ENCODE data around the gene LRRC1.
A peak's percentile ranks its signal among the peaks of the same experiment; 100 is the strongest.

Gene LRRC1

GRCh38 chr6:53847796-53848314 is 53.0 kb downstream of the LRRC1 start:
- DNase-seq (ENCODE audit: low spot score), result no peak

- no peak for DNase-seq (ENCODE audit: low spot score)
These were observed 55.7 kb downstream of the LRRC1 start for GRCh38 chr6:53850527-53850926.

GRCh38 chr6:53851561-53851960 is 56.8 kb downstream of the LRRC1 start:
- no peak for DNase-seq (ENCODE audit: low spot score)

GRCh38 chr6:53852805-53853204 is 58.0 kb downstream of the LRRC1 start:
- no peak for DNase-seq (ENCODE audit: low spot score)

DNA sequence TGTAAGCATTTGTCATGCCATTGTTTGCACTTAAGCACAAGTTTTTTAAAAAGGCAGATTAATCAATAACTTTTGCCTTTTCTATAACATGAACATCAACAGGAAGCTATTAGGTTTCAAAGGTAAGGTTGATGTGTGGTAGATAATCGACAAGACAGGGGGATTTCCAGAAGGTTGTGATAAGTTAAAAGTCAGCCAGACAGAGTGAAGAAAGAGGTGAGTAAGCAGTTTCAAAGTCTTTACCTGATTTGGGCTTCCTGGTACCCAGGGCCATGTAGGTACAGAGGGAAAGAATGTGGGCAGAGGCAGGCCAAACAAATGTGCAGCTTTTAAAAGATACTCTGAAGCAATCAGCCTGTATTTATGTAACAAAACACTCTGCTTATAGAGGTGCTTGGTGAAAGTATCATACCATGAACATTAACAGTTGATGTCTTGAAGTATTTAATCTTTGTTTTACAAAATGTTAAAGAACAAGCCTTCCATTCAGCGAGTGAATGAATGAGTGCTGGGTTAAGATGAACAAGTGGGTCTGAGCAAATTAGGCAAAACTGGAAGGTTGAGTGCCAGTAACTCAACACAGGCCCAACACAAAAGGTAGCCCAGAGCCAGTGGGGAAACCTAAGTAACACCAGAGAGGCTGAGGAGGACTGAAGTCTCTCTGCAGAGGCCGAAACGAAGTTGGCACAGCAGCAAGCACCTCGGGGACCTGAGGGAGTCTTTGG is 60.2 kb downstream of the LRRC1 start:
- DNase-seq (ENCODE audit: low spot score), result peak; percentile 30

- no peak for DNase-seq (ENCODE audit: low spot score)
These were observed 61.1 kb downstream of the LRRC1 start for GRCh38 chr6:53855940-53856339.

- DNase-seq (ENCODE audit: low spot score), result no peak
These were observed 62.7 kb downstream of the LRRC1 start for GRCh38 chr6:53857318-53858094.

DNA sequence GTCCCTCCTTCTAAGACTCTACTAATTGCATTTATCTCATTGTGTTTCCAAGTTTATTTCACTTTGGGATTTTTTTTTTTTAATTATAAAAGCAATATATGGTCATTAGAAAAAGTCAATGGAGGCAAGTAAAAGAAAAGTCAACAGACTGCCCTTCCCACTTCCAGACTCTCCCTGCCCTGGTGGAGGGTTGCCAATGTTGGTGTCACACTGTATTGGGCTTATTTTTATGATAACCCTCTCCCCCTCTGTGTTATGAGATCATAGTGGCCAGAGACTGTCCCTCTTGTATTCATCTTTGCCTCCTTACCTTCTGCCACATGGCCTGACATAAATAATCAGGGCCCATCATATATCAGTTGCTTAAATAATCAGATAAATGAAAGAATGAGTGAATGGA is 63.4 kb downstream of the LRRC1 start:
- DNase-seq (ENCODE audit: low spot score), result no peak

GRCh38 chr6:53858913-53859312 is 64.1 kb downstream of the LRRC1 start:
- no peak for DNase-seq (ENCODE audit: low spot score)

DNA sequence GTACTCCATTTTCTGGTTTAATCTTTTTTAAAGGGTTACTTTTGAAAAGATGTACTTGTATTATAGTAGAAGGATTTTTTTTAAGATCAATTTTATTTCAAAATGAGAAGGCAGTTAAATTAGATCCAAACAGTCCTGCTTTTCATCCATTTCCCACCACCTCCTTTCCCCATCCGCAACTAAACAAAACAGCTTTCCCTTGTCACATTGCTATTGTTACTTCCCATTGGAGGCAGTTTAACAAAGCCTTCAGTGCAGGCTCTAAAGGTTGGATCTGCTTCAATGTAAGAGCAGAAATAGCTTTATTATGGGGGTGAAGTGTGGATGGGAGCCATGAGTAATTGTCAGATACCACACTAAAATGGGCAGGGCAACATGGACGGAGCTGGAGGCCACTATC is 65.7 kb downstream of the LRRC1 start:
- DNase-seq (ENCODE audit: low spot score), result no peak

GRCh38 chr6:53861518-53861917 is 66.7 kb downstream of the LRRC1 start:
- DNase-seq (ENCODE audit: low spot score), result no peak

- DNase-seq (ENCODE audit: low spot score), result no peak
These were observed 68.1 kb downstream of the LRRC1 start for GRCh38 chr6:53862662-53863462.

- no peak for DNase-seq (ENCODE audit: low spot score)
These were observed 70.0 kb downstream of the LRRC1 start for GRCh38 chr6:53864781-53865180.

GRCh38 chr6:53866226-53866625 is 71.4 kb downstream of the LRRC1 start:
- DNase-seq (ENCODE audit: low spot score), result no peak

GRCh38 chr6:53868626-53869025 is 73.8 kb downstream of the LRRC1 start:
- DNase-seq (ENCODE audit: low spot score), result no peak

DNA sequence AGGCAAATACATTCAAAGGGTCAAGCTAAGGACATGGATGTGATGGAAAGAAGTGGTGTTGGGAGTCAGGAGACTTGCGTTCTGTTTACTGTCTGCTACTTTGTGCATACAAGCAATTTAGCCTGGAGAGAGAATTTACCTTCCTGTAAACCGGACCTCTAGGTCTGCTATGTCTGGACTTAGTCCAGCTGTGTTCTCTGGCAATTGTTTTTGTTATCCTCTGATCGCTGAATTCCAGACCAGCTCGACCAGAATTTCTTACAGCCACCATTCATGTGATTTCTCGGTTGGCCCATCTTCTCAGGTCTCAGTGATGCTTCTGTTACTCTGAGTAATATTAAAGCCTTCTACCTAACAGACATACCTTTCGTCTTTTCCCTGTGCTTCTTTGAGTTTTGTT is 75.2 kb downstream of the LRRC1 start:
- DNase-seq (ENCODE audit: low spot score), result no peak

- no peak for DNase-seq (ENCODE audit: low spot score)
These were observed 79.1 kb downstream of the LRRC1 start for GRCh38 chr6:53873922-53874321.

DNA sequence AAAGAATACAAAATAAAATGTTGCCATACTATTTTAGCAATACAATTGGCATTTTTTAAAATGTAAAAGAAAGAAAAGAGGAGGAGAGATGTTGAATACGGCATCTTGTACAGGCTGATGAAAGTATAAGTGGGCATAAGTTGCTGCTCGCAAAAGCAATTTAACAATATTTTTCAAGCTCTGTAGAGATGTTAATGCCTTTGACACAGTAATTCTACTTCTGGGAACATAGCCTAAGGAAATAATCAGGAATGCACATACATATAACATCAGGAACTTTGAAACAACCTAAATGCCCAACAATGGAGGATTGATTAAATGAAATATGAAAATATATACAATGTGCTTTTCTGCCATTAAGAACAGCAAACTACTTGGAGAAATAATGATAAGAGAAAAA is 80.2 kb downstream of the LRRC1 start:
- no peak for DNase-seq (ENCODE audit: low spot score)

DNA sequence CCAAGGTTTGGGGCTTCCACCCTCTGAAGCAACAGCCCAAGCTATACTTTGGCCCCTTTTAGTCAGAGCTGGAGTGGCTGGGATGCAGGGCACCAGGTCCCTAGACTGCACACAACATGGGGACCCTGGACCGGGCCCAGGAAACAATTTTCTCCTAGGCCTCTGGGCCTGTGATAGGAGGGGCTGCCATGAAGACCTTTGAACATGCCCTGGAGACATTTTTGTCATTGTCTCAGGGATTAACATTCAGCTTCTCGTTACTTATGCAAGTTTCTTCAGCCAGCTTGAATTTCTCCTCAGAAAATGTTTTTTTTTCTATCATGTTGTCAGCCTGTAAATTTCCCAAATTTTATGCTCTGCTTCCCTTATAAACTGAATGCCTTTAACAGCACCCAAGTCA is 82.3 kb downstream of the LRRC1 start:
- DNase-seq (ENCODE audit: low spot score), result no peak

- DNase-seq (ENCODE audit: low spot score), result no peak
These were observed 84.0 kb downstream of the LRRC1 start for GRCh38 chr6:53878808-53879207.

- DNase-seq (ENCODE audit: low spot score), result no peak
These were observed 84.8 kb downstream of the LRRC1 start for GRCh38 chr6:53879608-53880007.

DNA sequence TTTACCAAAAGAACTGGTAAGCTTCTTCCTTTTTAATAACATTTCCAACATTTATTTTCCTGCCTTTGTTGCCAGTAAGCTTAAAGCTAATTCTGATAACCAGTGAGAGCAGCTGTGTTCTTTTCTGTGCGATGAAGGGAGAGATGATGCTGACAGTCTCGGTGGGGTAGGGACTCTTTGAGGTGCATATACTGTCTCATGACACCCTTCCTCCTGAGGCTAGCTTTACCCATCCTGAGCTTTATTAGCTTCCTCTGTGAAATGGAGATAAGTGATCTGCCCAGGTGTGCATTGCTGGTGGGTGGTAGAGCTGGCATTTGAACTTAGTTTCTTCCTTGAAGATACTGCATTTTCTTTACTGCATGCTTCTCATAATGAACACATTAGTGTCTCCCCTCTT is 92.5 kb downstream of the LRRC1 start:
- no peak for DNase-seq (ENCODE audit: low spot score)

DNA sequence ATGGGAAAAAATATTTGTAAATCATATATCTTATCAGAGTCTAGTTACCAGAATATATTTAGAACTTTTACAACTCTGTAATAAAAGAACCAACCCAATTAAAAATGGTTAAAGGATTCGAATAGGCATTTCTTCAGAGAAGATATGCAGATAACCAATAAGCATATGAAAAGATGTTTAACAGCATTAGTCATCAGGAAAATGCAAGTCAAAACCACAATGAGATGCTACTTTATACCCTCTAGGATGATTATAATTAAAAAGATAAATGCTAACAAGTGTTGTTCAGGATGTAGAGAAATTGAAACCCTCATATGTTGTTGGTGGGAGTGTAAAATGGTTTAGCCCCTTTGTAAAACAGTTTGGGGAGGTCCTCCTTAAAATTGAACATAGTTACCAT is 94.1 kb downstream of the LRRC1 start:
- no peak for DNase-seq (ENCODE audit: low spot score)

Data from HuH-7 (cell line).